ENCODE data around the gene CD160. TPM values are rescaled to one million over a fixed set of nuclear protein-coding genes. Genes with fewer than 3 reads are reported as not detected.

Gene CD160
- polyA plus RNA-seq, 1 experiment: not detected

DNA sequence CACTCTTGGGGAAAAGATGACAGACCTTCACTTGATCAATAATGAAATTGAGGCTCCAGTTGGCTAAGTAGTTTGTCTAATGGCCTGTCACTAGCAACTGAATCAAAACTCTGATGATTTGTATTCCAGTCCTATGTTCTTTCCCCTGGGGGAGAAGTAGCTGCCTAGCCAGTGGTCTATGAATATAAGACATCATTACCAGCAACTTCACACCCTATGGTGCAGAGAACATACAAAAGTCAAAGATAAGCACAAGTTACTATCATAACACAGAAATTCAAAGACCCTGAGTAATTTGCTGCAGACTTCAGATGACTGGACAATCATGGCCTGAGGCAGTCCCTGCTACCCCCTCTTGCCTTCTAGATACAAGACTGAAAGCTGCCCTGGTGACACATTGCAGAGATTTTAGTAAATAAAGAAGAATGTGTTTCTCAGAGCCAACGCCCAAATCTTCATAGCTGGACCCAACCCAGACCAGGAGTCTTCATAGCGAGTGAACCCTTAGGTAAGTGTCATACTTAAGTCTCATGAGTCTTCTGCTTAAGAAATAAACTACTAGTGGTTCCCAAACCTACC, 13.1 kb upstream of the CD160 start:
- H3K27me3 ChIP-seq (ENCODE audit: control insufficient read depth, insufficient read depth, low read length): no peaks in the 10 kb centered on the region
- ChIA-PET POLR2A (no interaction called here), CTCF (interaction anchor here (1.0 to 1.4 kb wide), 2 partner anchors 16 to 20 kb away, joined by 3 to 10 read pairs; no protein-coding TSS in a partner anchor)
- H3K36me3 ChIP-seq (ENCODE audit: control insufficient read depth, insufficient read depth, low read length): no peaks in the 10 kb centered on the region
- H3K4me3 ChIP-seq (ENCODE audit: low read depth, low read length): no peak overlapping the region
- peak; percentile 57 for DNase-seq (ENCODE audit: low read depth)
- TF ChIP-seq, protein P1, sequence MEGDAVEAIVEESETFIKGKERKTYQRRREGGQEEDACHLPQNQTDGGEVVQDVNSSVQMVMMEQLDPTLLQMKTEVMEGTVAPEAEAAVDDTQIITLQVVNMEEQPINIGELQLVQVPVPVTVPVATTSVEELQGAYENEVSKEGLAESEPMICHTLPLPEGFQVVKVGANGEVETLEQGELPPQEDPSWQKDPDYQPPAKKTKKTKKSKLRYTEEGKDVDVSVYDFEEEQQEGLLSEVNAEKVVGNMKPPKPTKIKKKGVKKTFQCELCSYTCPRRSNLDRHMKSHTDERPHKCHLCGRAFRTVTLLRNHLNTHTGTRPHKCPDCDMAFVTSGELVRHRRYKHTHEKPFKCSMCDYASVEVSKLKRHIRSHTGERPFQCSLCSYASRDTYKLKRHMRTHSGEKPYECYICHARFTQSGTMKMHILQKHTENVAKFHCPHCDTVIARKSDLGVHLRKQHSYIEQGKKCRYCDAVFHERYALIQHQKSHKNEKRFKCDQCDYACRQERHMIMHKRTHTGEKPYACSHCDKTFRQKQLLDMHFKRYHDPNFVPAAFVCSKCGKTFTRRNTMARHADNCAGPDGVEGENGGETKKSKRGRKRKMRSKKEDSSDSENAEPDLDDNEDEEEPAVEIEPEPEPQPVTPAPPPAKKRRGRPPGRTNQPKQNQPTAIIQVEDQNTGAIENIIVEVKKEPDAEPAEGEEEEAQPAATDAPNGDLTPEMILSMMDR (IDR thresholded peaks at IDR 0.05; ENCODE audit: insufficient read depth, low read depth, low read length): no peak

DNA sequence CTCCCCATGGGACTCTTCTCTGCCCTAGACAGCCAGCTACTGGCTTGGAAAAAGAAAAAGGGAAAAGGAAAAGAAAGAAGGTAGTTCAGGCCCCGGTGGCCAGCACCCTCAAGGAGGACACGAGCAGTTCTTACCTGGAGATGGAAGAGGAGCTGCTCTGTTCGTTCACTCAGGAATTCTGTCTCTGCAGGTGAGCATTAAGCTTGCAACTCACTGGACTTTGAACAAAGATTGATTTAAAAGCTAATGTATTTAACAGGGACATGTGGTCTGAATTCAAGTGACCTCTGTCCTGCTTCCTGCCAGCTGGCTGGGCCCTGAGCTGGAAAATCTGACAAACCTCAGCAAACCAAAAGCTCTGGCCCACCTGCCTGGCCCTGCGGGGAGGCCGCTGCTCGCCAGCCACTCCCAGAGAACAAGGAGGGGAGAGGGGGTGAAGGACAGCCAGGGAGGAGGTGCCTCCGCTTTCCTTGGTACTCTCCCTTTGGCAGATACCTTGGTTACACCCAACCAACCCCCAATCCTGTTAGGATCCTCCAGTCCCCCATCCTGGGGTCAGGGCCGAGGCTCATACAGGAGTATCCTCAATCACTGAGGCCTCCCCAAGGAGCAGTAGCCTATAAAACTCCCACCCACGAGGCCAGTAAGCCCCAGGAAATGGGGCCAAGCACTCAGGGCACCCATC, 12.0 kb upstream of the CD160 start, which contains the start of gene PDZK1:
Gene PDZK1 (minus strand): TSS at position 186 of the 685 bp plus-strand sequence. CDS start 19,347 bp downstream, outside the sequence.
- TF ChIP-seq, protein P1 (IDR thresholded peaks at IDR 0.05; ENCODE audit: insufficient read depth, low read depth, low read length): no peak
- CTCF ChIA-PET: interaction anchor here (1.4 kb wide), 1 partner anchor 15 kb away, joined by 10 read pairs; no protein-coding TSS in a partner anchor
- Histone ChIP-seq H3K36me3 (ENCODE audit: control insufficient read depth, insufficient read depth, low read length) (no peaks in the 10 kb centered on the region), H3K4me3 (ENCODE audit: low read depth, low read length) (no peak within 1 kb of the TSS), H3K27me3 (ENCODE audit: control insufficient read depth, insufficient read depth, low read length) (no peaks in the 10 kb centered on the region)
- POLR2A ChIA-PET: no interaction called here
- DNase-seq (ENCODE audit: low read depth): no peak

DNA sequence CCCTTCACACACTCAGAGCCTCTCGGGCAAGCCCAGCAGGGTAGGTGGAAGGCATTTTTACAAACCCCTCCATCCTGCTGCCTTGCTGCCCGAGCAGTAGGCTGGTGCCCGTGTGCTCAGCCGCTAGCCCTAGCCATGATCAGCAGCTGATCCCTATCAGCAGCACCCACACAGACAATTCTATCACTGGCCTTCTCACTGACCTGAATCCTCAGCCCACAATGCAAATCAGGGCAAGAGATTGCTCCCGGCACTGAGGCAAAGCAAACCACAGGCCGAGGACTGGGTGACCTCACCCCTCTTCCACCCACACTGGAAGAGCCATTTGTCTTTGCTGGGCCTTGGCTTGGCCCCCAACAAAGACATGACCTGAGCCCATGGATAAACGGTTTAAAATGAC, 11.2 kb upstream of the CD160 start:
- DNase-seq (ENCODE audit: low read depth): no peak
- H3K4me3 ChIP-seq (ENCODE audit: low read depth, low read length): no peak overlapping the region
- TF ChIP-seq, protein P1 (IDR thresholded peaks at IDR 0.05; ENCODE audit: insufficient read depth, low read depth, low read length): no peak

DNA sequence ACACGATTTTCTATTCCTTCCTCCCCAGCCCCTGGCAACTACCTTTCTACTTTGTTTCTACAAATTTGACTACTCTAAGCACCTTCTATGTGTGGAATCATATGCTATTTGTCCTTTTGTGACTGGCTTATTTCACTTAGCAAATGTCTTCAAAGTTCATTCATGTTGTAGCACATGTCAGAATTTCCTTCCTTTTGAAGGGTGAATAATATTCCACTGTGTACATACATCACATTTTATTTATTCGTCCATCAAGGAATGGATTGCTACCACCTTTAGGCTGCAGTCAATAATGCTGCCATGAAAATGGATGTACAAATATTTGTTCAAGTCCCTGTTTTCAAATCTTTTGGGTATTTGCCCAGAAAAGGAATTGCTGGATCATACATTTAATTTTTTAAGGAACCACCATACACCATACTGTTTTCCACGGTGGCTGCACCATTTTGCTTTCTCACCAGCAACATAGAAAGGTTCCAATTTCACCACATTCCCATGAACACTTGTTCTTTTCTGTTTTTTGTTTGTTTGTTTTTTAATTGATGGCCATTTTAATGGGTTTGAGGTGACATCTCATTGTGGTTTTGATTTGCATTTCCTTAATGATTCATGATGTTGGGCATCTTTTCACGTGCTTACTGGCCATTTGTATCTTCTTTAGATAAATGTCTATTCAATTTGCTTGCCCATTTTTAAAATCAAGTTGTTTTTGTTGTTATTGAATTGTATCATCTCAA, 8.8 kb upstream of the CD160 start:
- Histone ChIP-seq H3K36me3 (ENCODE audit: control insufficient read depth, insufficient read depth, low read length) (no peaks in the 10 kb centered on the region), H3K27me3 (ENCODE audit: control insufficient read depth, insufficient read depth, low read length) (no peaks in the 10 kb centered on the region), H3K4me3 (ENCODE audit: low read depth, low read length) (no peak overlapping the region)
- no peak for DNase-seq (ENCODE audit: low read depth)
- ChIA-PET CTCF (interaction anchor here (2.5 kb wide), 1 partner anchor 10 kb away, joined by 6 read pairs; no protein-coding TSS in a partner anchor), POLR2A (no interaction called here)
- TF ChIP-seq, protein P1 (IDR thresholded peaks at IDR 0.05; ENCODE audit: insufficient read depth, low read depth, low read length): no peak

More for the DNA sequence above, 11.2 kb upstream of the CD160 start:
- POLR2A ChIA-PET: no interaction called here
- Histone ChIP-seq H3K36me3 (ENCODE audit: control insufficient read depth, insufficient read depth, low read length) (no peaks in the 10 kb centered on the region), H3K27me3 (ENCODE audit: control insufficient read depth, insufficient read depth, low read length) (no peaks in the 10 kb centered on the region)
- CTCF ChIA-PET: interaction anchor here (2.5 kb wide), 1 partner anchor 12 kb away, joined by 6 read pairs; no protein-coding TSS in a partner anchor

DNA sequence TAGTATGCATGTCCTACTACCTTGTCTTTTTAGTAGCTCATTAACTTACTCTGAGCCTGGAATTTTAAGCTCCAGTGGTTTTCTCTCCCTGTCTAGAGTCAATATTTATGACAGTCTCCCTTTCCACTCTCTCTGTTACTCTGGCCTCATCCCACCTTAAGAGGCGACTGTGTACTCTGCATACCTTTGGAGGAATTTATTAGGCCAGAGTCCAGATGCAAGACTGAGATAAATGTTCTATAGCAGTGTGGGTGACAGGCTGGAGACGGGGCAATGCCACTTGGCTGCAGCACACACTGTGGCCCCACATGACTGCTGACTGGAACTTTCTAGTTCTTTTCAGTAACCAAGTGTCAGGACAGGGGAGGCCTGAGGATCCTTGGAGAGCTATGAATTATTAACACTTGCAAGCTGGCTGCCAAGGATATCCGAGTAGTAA, 8.1 kb upstream of the CD160 start:
- TF ChIP-seq, protein P1 (IDR thresholded peaks at IDR 0.05; ENCODE audit: insufficient read depth, low read depth, low read length): no peak
- POLR2A ChIA-PET: no interaction called here

More for the DNA sequence above, 8.1 kb upstream of the CD160 start:
- Histone ChIP-seq H3K27me3 (ENCODE audit: control insufficient read depth, insufficient read depth, low read length) (no peaks in the 10 kb centered on the region), H3K4me3 (ENCODE audit: low read depth, low read length) (no peak overlapping the region), H3K36me3 (ENCODE audit: control insufficient read depth, insufficient read depth, low read length) (no peaks in the 10 kb centered on the region)
- CTCF ChIA-PET: interaction anchor here (1.0 kb wide), 1 partner anchor 9 kb away, joined by 6 read pairs; no protein-coding TSS in a partner anchor
- DNase-seq (ENCODE audit: low read depth): no peak

Measured in BJ (cell line).